HepG2 (cell line): ENCODE results near the gene CCT7. TPM values are rescaled to one million over a fixed set of nuclear protein-coding genes. Genes with fewer than 3 reads are reported as not detected.

Experiments used
- ATAC-seq: fragments of 200-7000 bp; cut with Tn5 transposase; 3 replicates; pipeline ENCODE4 v1.9.1; 2020; ENCODE audit warnings: mild to moderate bottlenecking, moderate library complexity
- BruUV-seq: library from RNA; stranded (reverse); fragments of 400-500 nt; replicated peaks from 2 replicates; lab custom pipeline; 2021; lab: Mats Ljungman, UMichigan
- CTCF ChIA-PET: fragments of 300-600 bp; formaldehyde crosslinking; extraction: SDS; loops from one replicate; lab custom pipeline; 2021; ENCODE audit warnings: low total read pairs, inconsistent platforms, low intra/inter-chr PET ratio; lab: Yijun Ruan, JAX
- POLR2A ChIA-PET: fragments of 350-600 bp; sonication (Branson Sonifier 250); formaldehyde crosslinking; loops from one replicate; lab custom pipeline; 2020; ENCODE audit warnings: antibody characterized with exemption, inconsistent platforms; lab: Yijun Ruan, JAX
- DNase-seq: peaks from one replicate; pipeline ENCODE4 v3.0.0-alpha.2; 2015; ENCODE audit warnings: low spot score
- FAIRE-seq: peaks from 3 replicates; lab custom pipeline; 2011; peaks lifted over from hg19 to GRCh38; lab: Jason Lieb, UNC
- H2AFZ ChIP-seq: one replicate; pipeline ENCODE4 v1.6.1; 2011; ENCODE audit warnings: low read length, inconsistent platforms
- H3K27ac ChIP-seq: fragments of 300-600 bp; 3 replicates; pipeline ENCODE4 v1.8.0; 2011; ENCODE audit warnings: mixed run types, mild to moderate bottlenecking, mixed read lengths, low read length, inconsistent platforms; ENCODE audit not compliant: insufficient read depth; ENCODE audit errors: extremely low read length
- H3K27me3 ChIP-seq, 2 experiments: fragments of 200-600 bp in 1 of 2; 2 replicates in 1 of 2; 3 replicates in 1 of 2; pipeline versions ENCODE4 v1.6.0 to v1.8.0; 2011; ENCODE audit warnings: low read length in 2 of 2, mild to moderate bottlenecking in 2 of 2, moderate library complexity in 2 of 2, inconsistent platforms in 1 of 2; ENCODE audit not compliant: insufficient read depth in 2 of 2, control insufficient read depth in 1 of 2
- H3K36me3 ChIP-seq, 2 experiments: fragments of 200-600 bp in 1 of 2; replicated peaks in 1 of 2; 2 replicates in 1 of 2; 3 replicates in 1 of 2; pipeline versions ENCODE4 v1.5.1 to v1.8.0; 2011; ENCODE audit warnings: low read length in 2 of 2, inconsistent platforms in 1 of 2; ENCODE audit not compliant: insufficient read depth in 2 of 2, control insufficient read depth in 1 of 2
- H3K4me1 ChIP-seq: 2 replicates; pipeline ENCODE4 v1.5.1; 2012; ENCODE audit warnings: low read length, inconsistent platforms; ENCODE audit not compliant: insufficient read depth
- H3K4me2 ChIP-seq: 2 replicates; pipeline ENCODE4 v1.6.0; 2011; ENCODE audit warnings: low read depth, low read length, inconsistent platforms
- H3K4me3 ChIP-seq, 3 experiments: fragments of 200-600 bp in 1 of 3; sonication (generic), shearing (Covaris generic) in 1 of 3; replicated peaks in 1 of 3; 2 replicates each; pipeline ENCODE4 v1.5.1; 2011 to 2016; ENCODE audit warnings: low read length in 3 of 3, inconsistent platforms in 2 of 3, low read depth in 2 of 3, mild to moderate bottlenecking in 2 of 3, control low read depth in 1 of 3, mixed read lengths in 1 of 3; ENCODE audit not compliant: insufficient read depth in 1 of 3
- H3K79me2 ChIP-seq: one replicate; pipeline ENCODE4 v1.6.1; 2011; ENCODE audit warnings: low read length, inconsistent platforms; ENCODE audit not compliant: insufficient read depth
- H3K9ac ChIP-seq: 2 replicates; pipeline ENCODE4 v1.6.0; 2011; ENCODE audit warnings: mild to moderate bottlenecking, low read depth, low read length, inconsistent platforms; ENCODE audit not compliant: insufficient read depth
- H3K9me3 ChIP-seq: 2 replicates; pipeline ENCODE4 v1.5.1; 2012; ENCODE audit warnings: mild to moderate bottlenecking, low read length
- H4K20me1 ChIP-seq: 2 replicates; pipeline ENCODE4 v1.6.0; 2011; ENCODE audit warnings: inconsistent platforms, mild to moderate bottlenecking, low read length, moderate library complexity; ENCODE audit not compliant: insufficient read depth
- BRD4 ChIP-seq: sonication (generic); formaldehyde crosslinking; IDR thresholded peaks from 2 replicates; pipeline ENCODE4 v1.4.0; 2020; ENCODE audit warnings: missing genetic modification reagents
- CAMTA2 ChIP-seq: sonication (generic); formaldehyde crosslinking; IDR thresholded peaks from 2 replicates; pipeline ENCODE4 v1.4.0; 2020; ENCODE audit warnings: mild to moderate bottlenecking, missing genetic modification reagents, borderline replicate concordance
- ELF1 ChIP-seq: sonication (generic); formaldehyde crosslinking; IDR thresholded peaks from 2 replicates; pipeline ENCODE4 v1.4.0; 2020; ENCODE audit warnings: missing genetic modification reagents
- GATAD1 ChIP-seq: IDR thresholded peaks from 2 replicates; pipeline ENCODE4 v1.6.1; 2016; ENCODE audit warnings: missing genetic modification reagents, missing compliant biosample characterization
- HNF1B ChIP-seq: sonication (generic); formaldehyde crosslinking; IDR thresholded peaks from 2 replicates; pipeline ENCODE4 v1.5.1; 2020; ENCODE audit warnings: mild to moderate bottlenecking, moderate library complexity, missing genetic modification reagents
- KAT2B ChIP-seq: fragments of 150-350 bp; IDR thresholded peaks from 2 replicates; pipeline ENCODE4 v1.6.1; 2014; ENCODE audit warnings: low read depth, low read length, borderline replicate concordance
- KDM3A ChIP-seq: IDR thresholded peaks from 2 replicates; pipeline ENCODE4 v1.6.1; 2018; ENCODE audit warnings: low read depth, missing compliant biosample characterization
- NR0B2 ChIP-seq: sonication (generic); formaldehyde crosslinking; IDR thresholded peaks from 2 replicates; pipeline ENCODE4 v1.4.0; 2020; ENCODE audit warnings: mild to moderate bottlenecking, missing genetic modification reagents
- POLR2G ChIP-seq: fragments of 200-400 bp; formaldehyde crosslinking; IDR thresholded peaks from 2 replicates; pipeline ENCODE4 v1.6.1; 2018; ENCODE audit warnings: mild to moderate bottlenecking, low read depth, low read length, moderate library complexity
- RBM39 ChIP-seq: fragments of 200-400 bp; formaldehyde crosslinking; IDR thresholded peaks from one replicate; pipeline ENCODE4 v1.6.1; 2018; ENCODE audit warnings: antibody characterized with exemption, mild to moderate bottlenecking, low read depth, low read length; ENCODE audit not compliant: poor library complexity, severe bottlenecking
- RNF219 ChIP-seq: sonication (generic); formaldehyde crosslinking; IDR thresholded peaks from 2 replicates; pipeline ENCODE4 v1.5.0; 2020; ENCODE audit warnings: mild to moderate bottlenecking, missing genetic modification reagents
- RORA ChIP-seq: sonication (generic); formaldehyde crosslinking; IDR thresholded peaks from 2 replicates; pipeline ENCODE4 v1.5.0; 2020; ENCODE audit warnings: mild to moderate bottlenecking, missing genetic modification reagents, moderate library complexity
- ZNF263 ChIP-seq: sonication (generic); formaldehyde crosslinking; IDR thresholded peaks from 2 replicates; pipeline ENCODE4 v1.4.0; 2020; ENCODE audit warnings: missing genetic modification reagents
- ZNF33B ChIP-seq: sonication (generic); formaldehyde crosslinking; IDR thresholded peaks from 2 replicates; pipeline ENCODE4 v1.5.1; 2020; ENCODE audit warnings: mild to moderate bottlenecking, missing genetic modification reagents
- ZNF354B ChIP-seq: sonication (generic); formaldehyde crosslinking; IDR thresholded peaks from 2 replicates; pipeline ENCODE4 v1.8.0; 2022; ENCODE audit warnings: mild to moderate bottlenecking, missing genetic modification reagents
- ZNF547 ChIP-seq: sonication (generic); formaldehyde crosslinking; IDR thresholded peaks from 2 replicates; pipeline ENCODE4 v1.5.1; 2020; ENCODE audit warnings: mild to moderate bottlenecking, missing genetic modification reagents
- ZNF580 ChIP-seq: IDR thresholded peaks from 2 replicates; pipeline ENCODE4 v1.6.1; 2016; ENCODE audit warnings: low read depth, borderline replicate concordance
- WGBS: methylation state at CpG from one replicate; pipeline ENCODE4 v1.1.6; 2017; ENCODE audit warnings: low lambda C conversion rate; 5-methylcytosine and 5-hydroxymethylcytosine counted together
- in situ Hi-C: cut with HindIII; loops from 2 replicates; pipeline ENCODE4 v1.10.0; 2017; ENCODE audit warnings: low pct_unique_long_range_greater_than_20kb; ENCODE audit not compliant: extremely low pct_ligation_motif_present
- intact Hi-C: fragments of 100-400 bp; cut with micrococcal nuclease; formaldehyde crosslinking; loops from one replicate; pipeline ENCODE4 v1.10.0; 2022; ENCODE audit not compliant: unreplicated experiment
- polyA plus RNA-seq, 8 experiments: library from polyadenylated mRNA; depleted of rRNA in 3 of 8; stranded (reverse) in 7 of 8; unstranded in 1 of 8; fragments of >200 nt; fragmentation: Illumina TruSeq in 4 of 8; extraction: Trizol in 4 of 8; gene quantifications; 2 replicates each; pipeline versions ENCODE4 v1.2.1 to v1.2.3, GENCODE V29; 2011 to 2016; ENCODE audit warnings: low read depth in 4 of 8, missing spikeins in 1 of 8, mixed read lengths in 1 of 8; ENCODE audit not compliant: insufficient read depth in 1 of 8
- total RNA-seq, 5 experiments: library from RNA; depleted of rRNA; stranded (reverse); fragments of >200 nt; fragmentation: Illumina TruSeq; extraction: Trizol; gene quantifications; 2 replicates each; pipeline ENCODE4 v1.2.3, GENCODE V29; 2016; ENCODE audit warnings: low read depth in 1 of 5

The CCT7 gene
- total and polyA plus RNA-seq, 2 of the 13 experiments (the other 11 are each of a cell fraction or from before 2014, with no cell fraction given) = 347 to 517 TPM

GRCh38 chr2:73284296-73285158 lies 50.4 kb downstream of the CCT7 start, which contains the start of gene FBXO41:
Gene FBXO41 (minus strand): TSS chr2:73284478. CDS start chr2:73269630, 14,848 bp downstream.
- Histone ChIP-seq H3K79me2 (peaks cover 8% of the 10 kb centered on the region), H3K36me3 (no peaks in the 10 kb centered on the region), H2AFZ (no peak within 1 kb of the TSS), H3K27me3 (no peaks in the 10 kb centered on the region; a peak in 1 of 5 replicates), H3K4me2 (peak within 1 kb of the TSS; percentile 98), H4K20me1 (no peaks in the 10 kb centered on the region), H3K9ac (peak within 1 kb of the TSS; percentile 74), H3K9me3 (no peaks in the 10 kb centered on the region), H3K4me3 (peak within 1 kb of the TSS; percentile 61 to 87 (median 85)), H3K4me1 (peaks cover 25% of the 10 kb centered on the region), H3K27ac (peak within 1 kb of the TSS; percentile 50)
- ATAC-seq (peak; percentile 76), FAIRE-seq (peak; percentile 48), DNase-seq (peak; percentile 30)
- BruUV-seq = no TSS peak
- intact Hi-C loops = loop anchor here (5.0 kb wide), 1 partner anchor 52 kb away; the partner anchor contains the start of genes CCT7 and PRADC1
- in situ Hi-C loops = no loop called here
- CTCF ChIA-PET = no interaction called here
- POLR2A ChIA-PET = interaction anchor here (0.7 to 1.2 kb wide), 4 partner anchors 22 to 72 kb away, joined by 3 to 5 read pairs (median 4); partner anchors contain the start of genes CCT7 and PRADC1
- WGBS = 3% methylated on average over 39 of the region's 69 CpGs
- TF ChIP-seq KDM3A (CRISPR knock-in tag) (peak; percentile 37; the same call in 1 of the 2 replicates), ZNF354B (CRISPR knock-in tag) (no peak), KAT2B (no peak), GATAD1 (CRISPR knock-in tag) (peak; percentile 15; the same call in 1 of the 2 replicates), POLR2G (peak; percentile 57; the same call in 1 of the 2 replicates), ZNF263 (CRISPR knock-in tag) (peak; percentile 98), ELF1 (0 out of 2 replicates have a peak, but pooled peaks have one; percentile 36), CAMTA2 (CRISPR knock-in tag) (0 out of 2 replicates have a peak, but pooled peaks have one; percentile 63), RORA (CRISPR knock-in tag) (no peak), HNF1B (CRISPR knock-in tag) (peak; percentile 33; the same call in 1 of the 2 replicates), BRD4 (CRISPR knock-in tag) (0 out of 2 replicates have a peak, but pooled peaks have one; percentile 54), NR0B2 (CRISPR knock-in tag) (peak; percentile 33; the same call in 1 of the 2 replicates), ZNF547 (CRISPR knock-in tag) (0 out of 2 replicates have a peak, but pooled peaks have one; percentile 27), ZNF33B (no peak), RNF219 (no peak), RBM39 (no peak), ZNF580 (0 out of 2 replicates have a peak, but pooled peaks have one; percentile 17)
